Activated B cell treated with CpG ODN at 0.5 μM for 24 hours (primary cell): ENCODE measurements around the gene SEC62. TPM values are rescaled to one million over a fixed set of nuclear protein-coding genes. Genes with fewer than 3 reads are reported as not detected.

Experiments
- ATAC-seq: fragments of 200-7000 bp; cut with Tn5 transposase; one replicate; pipeline ENCODE4 v1.10.0; 2021; ENCODE audit warnings: low read depth, mild to moderate bottlenecking, moderate library complexity
- CTCF ChIA-PET: fragments of 350-600 bp; sonication (Branson Sonifier 250); formaldehyde crosslinking; loops from one replicate; lab custom pipeline; 2021; ENCODE audit warnings: antibody characterized with exemption; lab: Charles Lee
- POLR2A ChIA-PET: fragments of 350-600 bp; sonication (Branson Sonifier 250); formaldehyde crosslinking; loops from one replicate; lab custom pipeline; 2021; ENCODE audit warnings: antibody characterized with exemption; lab: Charles Lee
- DNase-seq: peaks from one replicate; pipeline ENCODE4 v3.0.0; 2022
- H3K27ac Mint-ChIP-seq: one replicate; pipeline ENCODE4 v1.8.0; 2020; ENCODE audit warnings: mixed read lengths
- H3K27me3 Mint-ChIP-seq: one replicate; pipeline ENCODE4 v1.8.0; 2021; ENCODE audit warnings: mixed read lengths
- H3K36me3 Mint-ChIP-seq: one replicate; pipeline ENCODE4 v1.8.0; 2021; ENCODE audit warnings: low read depth, mixed read lengths
- H3K4me1 Mint-ChIP-seq: one replicate; pipeline ENCODE4 v1.8.0; 2021; ENCODE audit warnings: mixed read lengths
- H3K4me3 Mint-ChIP-seq: one replicate; pipeline ENCODE4 v1.8.0; 2020; ENCODE audit warnings: mild to moderate bottlenecking, mixed read lengths
- H3K9me3 Mint-ChIP-seq: one replicate; pipeline ENCODE4 v1.8.0; 2020; ENCODE audit warnings: mixed read lengths
- intact Hi-C: fragments of 100-400 bp; cut with micrococcal nuclease; formaldehyde crosslinking; loops from one replicate; pipeline ENCODE4 v1.15.1; 2024
- total RNA-seq: library from RNA; stranded (reverse); gene quantifications from 2 replicates; pipeline ENCODE4 v1.2.3, GENCODE V29; 2022
- TF ChIP-seq, protein P1 (sequence below): fragments of 200-600 bp; IDR thresholded peaks from one replicate; pipeline ENCODE4 v1.8.0; 2022; ENCODE audit warnings: antibody characterized with exemption, mild to moderate bottlenecking

Gene SEC62
- total RNA-seq, result 140 and 165 TPM in 2 replicates

DNA sequence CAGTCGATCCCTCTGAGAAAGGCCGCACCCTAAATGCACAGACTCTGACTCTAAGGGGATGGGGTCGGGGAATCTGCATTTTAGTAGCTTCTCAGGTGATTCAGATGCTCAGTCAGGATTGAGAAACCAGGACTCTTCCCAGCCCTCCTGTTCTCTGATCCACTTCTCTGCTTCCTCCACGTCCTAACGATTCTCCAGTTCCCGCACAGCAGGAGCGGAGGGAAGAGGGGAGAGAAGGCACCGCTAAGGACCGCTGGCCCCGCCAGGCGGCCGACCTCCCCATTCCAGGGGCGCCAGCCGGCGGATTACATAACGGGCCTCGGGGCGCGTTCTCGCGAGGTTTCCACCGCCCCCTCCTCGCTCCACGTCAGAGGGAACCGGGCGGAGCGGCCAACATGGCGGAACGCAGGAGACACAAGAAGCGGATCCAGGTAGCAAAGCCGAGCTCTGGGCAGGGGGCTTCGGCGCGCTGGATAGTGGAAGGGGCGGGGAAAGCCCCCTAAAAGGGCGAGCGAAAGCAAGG is at the start of gene SEC62:
Gene SEC62, plus strand, starts transcription at position 380 of the 523 bp plus-strand sequence. Its CDS starts 16 bp downstream, at position 396.
- H3K4me3 Mint-ChIP-seq, result peak within 1 kb of the TSS; percentile 99
- peaks cover 4% of the 10 kb centered on the region for H3K9me3 Mint-ChIP-seq
- peaks cover 87% of the 10 kb centered on the region for H3K4me1 Mint-ChIP-seq
- ATAC-seq (peak; percentile 86), DNase-seq (peak; percentile 94)
- intact Hi-C loops, result loop anchor here (1.0 to 2.0 kb wide), 7 partner anchors 12 to 202 kb away; partner anchors contain the start of gene TERC
- H3K27ac Mint-ChIP-seq, result peak within 1 kb of the TSS; percentile 99
- peaks cover 39% of the 10 kb centered on the region for H3K36me3 Mint-ChIP-seq
- POLR2A ChIA-PET, result interaction anchor here (0.6 to 9.8 kb wide), 34 partner anchors 9 to 214 kb away, joined by 3 to 305 read pairs (median 6); partner anchors contain the start of genes ACTRT3, LRRC34, LRRIQ4 and MYNN
- TF ChIP-seq, protein P1, sequence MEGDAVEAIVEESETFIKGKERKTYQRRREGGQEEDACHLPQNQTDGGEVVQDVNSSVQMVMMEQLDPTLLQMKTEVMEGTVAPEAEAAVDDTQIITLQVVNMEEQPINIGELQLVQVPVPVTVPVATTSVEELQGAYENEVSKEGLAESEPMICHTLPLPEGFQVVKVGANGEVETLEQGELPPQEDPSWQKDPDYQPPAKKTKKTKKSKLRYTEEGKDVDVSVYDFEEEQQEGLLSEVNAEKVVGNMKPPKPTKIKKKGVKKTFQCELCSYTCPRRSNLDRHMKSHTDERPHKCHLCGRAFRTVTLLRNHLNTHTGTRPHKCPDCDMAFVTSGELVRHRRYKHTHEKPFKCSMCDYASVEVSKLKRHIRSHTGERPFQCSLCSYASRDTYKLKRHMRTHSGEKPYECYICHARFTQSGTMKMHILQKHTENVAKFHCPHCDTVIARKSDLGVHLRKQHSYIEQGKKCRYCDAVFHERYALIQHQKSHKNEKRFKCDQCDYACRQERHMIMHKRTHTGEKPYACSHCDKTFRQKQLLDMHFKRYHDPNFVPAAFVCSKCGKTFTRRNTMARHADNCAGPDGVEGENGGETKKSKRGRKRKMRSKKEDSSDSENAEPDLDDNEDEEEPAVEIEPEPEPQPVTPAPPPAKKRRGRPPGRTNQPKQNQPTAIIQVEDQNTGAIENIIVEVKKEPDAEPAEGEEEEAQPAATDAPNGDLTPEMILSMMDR, result no peak
- CTCF ChIA-PET, result interaction anchor here (0.9 to 9.3 kb wide), 13 partner anchors 12 to 203 kb away, joined by 3 to 127 read pairs (median 7); no protein-coding TSS in a partner anchor
- H3K27me3 Mint-ChIP-seq, result no peaks in the 10 kb centered on the region

- TF ChIP-seq, protein P1, result no peak
- intact Hi-C loops, result no loop called here
- peak overlapping the region; percentile 19 for H3K27ac Mint-ChIP-seq
- ChIA-PET CTCF (no interaction called here), POLR2A (no interaction called here)
- no peaks in the 10 kb centered on the region for H3K9me3 Mint-ChIP-seq
- no peak overlapping the region for H3K4me3 Mint-ChIP-seq
- no peaks in the 10 kb centered on the region for H3K36me3 Mint-ChIP-seq
- no peaks in the 10 kb centered on the region for H3K4me1 Mint-ChIP-seq
- DNase-seq (no peak), ATAC-seq (no peak)
- H3K27me3 Mint-ChIP-seq, result no peaks in the 10 kb centered on the region
Observed at GRCh38 chr3:169923189-169923588, 43.4 kb upstream of the SEC62 start.

DNA sequence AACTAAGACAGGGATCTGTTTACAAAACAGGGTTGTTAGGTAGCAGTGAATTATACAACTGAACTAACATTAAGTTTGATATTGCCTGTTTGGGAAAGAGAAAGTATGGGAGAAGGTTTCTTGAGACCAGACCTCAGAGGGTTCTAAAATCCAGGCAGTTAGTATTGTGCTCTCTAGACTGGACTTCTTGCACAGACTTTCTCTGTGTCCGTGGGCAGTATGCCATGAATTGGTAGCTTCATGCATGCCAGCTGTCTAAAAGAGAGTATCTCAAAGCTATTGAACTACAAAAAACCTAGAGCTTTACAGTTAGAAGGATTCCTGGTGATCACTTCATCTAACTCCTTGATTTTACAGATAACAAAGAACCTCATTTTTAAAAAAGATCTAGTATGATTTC is 42.8 kb upstream of the SEC62 start:
- TF ChIP-seq, protein P1, result no peak
- Mint-ChIP-seq H3K27ac (no peak overlapping the region), H3K4me1 (no peaks in the 10 kb centered on the region), H3K36me3 (no peaks in the 10 kb centered on the region), H3K9me3 (no peaks in the 10 kb centered on the region), H3K4me3 (no peak overlapping the region), H3K27me3 (no peaks in the 10 kb centered on the region)
- POLR2A ChIA-PET, result interaction anchor here (0.7 kb wide), 1 partner anchor 152 kb away, joined by 3 read pairs; no protein-coding TSS in a partner anchor
- ATAC-seq (no peak), DNase-seq (no peak)
- CTCF ChIA-PET, result no interaction called here
- intact Hi-C loops, result no loop called here

DNA sequence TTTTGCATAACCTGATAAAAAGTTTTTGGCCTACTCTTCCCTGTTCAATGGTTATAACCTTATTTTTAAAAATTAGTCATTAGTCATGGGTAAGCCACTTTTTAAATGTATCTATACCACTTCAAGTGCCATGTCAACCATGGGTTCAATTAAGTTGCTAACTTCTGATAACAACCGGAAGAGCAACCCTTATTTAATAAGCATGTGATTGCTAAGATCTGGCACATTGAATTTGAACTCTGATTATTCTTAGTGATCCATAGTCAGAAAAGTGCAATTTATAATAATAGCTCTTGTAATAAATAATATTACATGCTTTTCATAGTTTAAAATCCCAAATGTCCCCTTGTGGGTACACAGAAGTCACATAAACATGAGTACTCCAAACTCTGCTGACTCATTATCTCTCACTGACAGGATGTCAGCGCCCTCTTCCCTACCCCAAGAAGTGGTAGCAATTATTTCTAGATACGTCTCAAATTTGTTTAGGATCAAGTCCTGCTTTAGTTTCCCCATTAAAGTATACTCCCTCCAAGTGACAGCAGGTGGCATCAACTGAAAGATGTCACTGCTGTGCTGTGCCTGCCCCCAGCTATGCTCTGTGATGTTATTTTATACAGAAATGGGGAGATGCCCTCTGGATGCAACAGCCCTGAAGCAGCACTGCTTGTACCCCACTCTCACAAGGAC is 36.6 kb upstream of the SEC62 start:
- no peaks in the 10 kb centered on the region for H3K36me3 Mint-ChIP-seq
- POLR2A ChIA-PET, result interaction anchor here (0.5 to 9.3 kb wide), 16 partner anchors 15 to 426 kb away, joined by 3 to 267 read pairs (median 4); partner anchors contain the start of genes GPR160, LRRC34, LRRIQ4 and MYNN
- peaks cover 6% of the 10 kb centered on the region for H3K9me3 Mint-ChIP-seq
- no peak for DNase-seq
- intact Hi-C loops, result loop anchor here (1.0 to 2.0 kb wide), 4 partner anchors 36 to 124 kb away; partner anchors contain the start of gene SEC62
- H3K27me3 Mint-ChIP-seq, result no peaks in the 10 kb centered on the region
- TF ChIP-seq, protein P1, result no peak
- CTCF ChIA-PET, result interaction anchor here (0.6 to 6.2 kb wide), 15 partner anchors 9 to 167 kb away, joined by 3 to 127 read pairs (median 4); partner anchors contain the start of genes LRRC34, LRRIQ4 and SEC62
- peak; percentile 28 for ATAC-seq
- peak overlapping the region; percentile 95 for H3K27ac Mint-ChIP-seq
- H3K4me3 Mint-ChIP-seq, result peak overlapping the region; percentile 50
- H3K4me1 Mint-ChIP-seq, result peaks cover 50% of the 10 kb centered on the region
